HG03066 (cell line): ENCODE results near the gene SEMA3G.

Experiments
- ATAC-seq: cut with Tn5 transposase; IDR thresholded peaks from one replicate; pipeline ENCODE4 v1.9.1; 2021; ENCODE audit warnings: low read depth; ENCODE audit not compliant: unreplicated experiment

Gene SEMA3G

DNA sequence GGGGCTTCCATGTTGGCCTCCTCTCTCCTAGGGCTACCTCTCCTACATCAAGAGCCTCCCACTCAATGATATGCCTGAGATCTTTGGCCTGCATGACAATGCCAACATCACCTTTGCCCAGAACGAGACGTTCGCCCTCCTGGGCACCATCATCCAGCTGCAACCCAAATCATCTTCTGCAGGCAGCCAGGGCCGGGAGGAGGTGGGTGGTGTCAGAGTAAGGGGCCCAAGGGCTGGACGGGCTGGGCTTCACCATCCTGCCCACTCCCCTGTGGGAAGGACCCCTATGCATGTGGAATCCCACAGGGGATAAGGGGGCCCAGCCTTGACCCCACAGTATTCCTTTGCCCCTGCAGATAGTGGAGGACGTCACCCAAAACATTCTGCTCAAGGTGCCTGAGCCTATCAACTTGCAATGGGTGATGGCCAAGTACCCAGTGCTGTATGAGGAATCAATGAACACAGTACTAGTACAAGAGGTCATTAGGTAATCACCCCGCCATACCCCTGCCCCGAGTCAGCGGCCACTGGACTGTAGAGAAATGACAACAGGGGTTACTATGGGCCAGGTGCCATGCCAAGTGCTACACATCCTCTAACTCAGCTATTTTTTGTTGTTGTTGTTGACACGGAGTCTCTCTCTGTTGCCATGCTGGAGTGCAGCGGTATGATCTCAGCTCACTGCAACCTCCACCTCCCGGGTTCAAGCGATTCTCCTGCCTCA, 47.1 kb downstream of the SEMA3G start:
- ATAC-seq = no peak

DNA sequence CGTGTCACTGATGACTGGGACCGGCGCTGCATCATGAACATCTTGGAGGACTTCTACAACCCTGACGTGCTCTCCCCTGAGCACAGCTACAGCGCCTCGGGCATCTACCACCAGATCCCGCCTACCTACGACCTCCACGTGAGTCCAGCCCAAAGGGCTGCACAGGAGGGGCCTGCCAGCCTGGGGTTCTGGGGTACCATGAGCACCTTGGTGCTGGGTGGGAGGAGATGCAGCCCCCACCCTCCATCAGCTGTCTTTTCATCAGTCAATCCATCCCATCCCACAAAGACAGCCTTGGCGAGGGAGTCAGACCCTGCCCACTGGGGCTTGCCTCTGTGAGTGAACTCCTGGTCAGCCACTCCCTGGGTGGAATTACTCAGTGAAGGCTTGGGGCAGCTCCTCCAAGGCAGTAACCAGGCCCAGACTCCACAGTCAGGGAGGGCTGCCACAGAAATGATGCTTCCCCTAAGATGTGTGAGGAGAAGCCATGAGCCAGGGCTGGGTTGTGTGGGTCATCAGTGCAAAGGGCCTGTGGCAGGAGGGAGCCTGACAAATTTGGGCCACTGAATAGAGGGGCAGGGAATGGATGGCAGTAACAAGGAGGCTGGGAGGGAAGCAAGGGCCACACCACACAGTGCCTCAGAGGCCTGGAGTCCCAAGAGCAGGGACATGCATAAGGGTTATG, 47.9 kb downstream of the SEMA3G start:
- ATAC-seq = no peak

- no peak for ATAC-seq
These were observed 48.6 kb downstream of the SEMA3G start for GRCh38 chr3:52396011-52396906.

DNA sequence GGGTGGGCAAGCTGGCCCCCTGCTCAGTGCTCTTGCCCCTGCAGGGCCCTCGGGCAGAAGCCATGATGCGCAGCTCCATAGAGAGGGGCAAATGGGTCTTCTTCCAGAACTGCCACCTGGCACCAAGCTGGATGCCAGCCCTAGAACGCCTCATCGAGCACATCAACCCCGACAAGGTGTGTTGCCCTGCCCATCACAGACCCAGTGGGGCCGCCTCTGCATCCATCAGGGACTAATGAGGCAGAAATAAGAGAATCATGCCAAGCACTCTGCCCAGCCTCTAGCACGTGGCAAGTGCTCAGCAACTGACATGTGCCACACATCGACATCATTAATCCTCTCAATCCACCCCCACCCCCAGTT, 49.4 kb downstream of the SEMA3G start:
- ATAC-seq = no peak

- ATAC-seq = no peak
These were observed 50.0 kb downstream of the SEMA3G start for GRCh38 chr3:52394751-52395502.

DNA sequence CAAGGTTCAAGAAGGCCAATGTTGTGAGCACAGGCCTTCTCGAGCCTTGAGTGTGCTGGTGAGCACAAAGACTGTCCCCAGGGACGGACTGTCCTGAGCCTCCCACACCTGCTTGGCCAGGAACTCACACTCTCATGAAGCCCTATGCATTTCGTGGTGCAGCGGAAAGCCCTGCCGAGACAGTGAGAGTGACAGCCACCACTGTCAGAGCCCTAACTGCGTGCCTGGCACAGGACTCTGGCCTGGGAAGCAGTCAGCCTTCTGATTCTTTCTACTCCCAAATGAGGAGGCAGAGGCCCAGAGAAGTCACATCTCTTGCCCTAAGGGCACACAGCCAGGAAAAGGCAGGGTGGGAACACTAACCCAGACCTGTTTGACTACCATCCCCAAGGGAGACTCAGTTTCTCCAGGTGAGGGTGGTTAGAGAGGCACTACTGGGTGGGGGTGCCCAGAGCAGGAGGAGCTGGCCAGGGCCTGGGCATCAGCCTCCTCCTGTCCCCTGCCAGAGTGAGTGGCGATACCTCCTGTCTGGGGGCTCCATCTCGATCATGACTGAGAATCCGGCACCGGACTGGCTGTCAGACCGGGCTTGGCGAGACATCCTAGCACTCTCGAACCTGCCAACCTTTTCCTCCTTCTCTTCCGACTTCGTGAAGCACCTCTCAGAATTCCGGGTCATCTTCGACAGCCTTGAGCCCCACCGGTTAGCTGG, 50.8 kb downstream of the SEMA3G start:
- ATAC-seq = no peak

DNA sequence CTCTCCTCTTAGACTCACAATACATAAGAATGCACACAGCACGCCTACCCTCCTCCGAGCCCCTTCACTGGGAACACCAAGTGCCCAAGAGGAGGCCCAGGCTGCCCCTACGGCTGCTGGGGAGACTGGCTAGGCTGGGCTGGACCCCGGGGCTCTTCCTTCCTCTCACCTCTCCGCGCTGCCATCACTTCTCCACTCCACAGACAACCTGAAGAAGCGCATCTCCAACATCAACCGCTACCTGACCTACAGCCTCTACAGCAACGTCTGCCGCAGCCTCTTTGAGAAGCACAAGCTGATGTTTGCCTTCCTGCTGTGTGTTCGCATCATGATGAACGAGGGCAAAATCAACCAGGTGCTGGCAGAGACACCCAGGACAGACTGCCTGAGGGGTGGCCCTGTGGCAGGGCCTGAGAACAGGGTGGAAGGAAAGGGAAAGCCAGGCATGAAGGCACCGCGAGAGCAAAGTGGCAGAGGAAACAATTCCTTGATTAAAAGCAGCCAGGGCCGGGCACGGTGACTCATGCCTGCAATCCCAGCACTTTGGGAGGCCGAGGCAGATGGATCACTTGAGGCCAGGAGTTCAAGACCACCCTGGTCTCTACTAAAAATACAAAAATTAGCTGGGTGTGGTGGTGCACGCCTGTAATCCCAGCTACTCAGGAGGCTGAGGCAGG, 51.6 kb downstream of the SEMA3G start:
- ATAC-seq = no peak

- no peak for ATAC-seq
These were observed 52.5 kb downstream of the SEMA3G start for GRCh38 chr3:52392216-52392930.

DNA sequence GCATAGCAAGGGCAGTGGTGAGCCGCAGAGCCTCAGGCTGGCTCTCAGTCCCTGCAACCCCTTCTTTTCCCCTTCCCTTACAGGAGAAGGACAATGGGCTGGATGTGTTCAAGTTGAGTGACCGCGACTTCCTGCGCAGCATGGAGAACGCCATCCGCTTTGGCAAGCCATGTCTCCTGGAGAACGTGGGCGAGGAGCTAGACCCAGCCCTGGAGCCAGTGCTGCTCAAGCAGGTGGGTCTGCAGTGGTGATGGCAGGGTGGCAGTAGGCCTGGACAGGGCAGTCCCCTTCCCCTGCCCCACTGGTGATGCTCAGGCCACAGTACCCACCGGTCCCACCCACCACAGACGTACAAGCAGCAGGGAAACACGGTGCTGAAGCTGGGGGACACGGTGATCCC, 53.8 kb downstream of the SEMA3G start:
- no peak for ATAC-seq

GRCh38 chr3:52388933-52389332, 56.0 kb downstream of the SEMA3G start:
- ATAC-seq = no peak

GRCh38 chr3:52388348-52388821, 56.5 kb downstream of the SEMA3G start:
- ATAC-seq = no peak

DNA sequence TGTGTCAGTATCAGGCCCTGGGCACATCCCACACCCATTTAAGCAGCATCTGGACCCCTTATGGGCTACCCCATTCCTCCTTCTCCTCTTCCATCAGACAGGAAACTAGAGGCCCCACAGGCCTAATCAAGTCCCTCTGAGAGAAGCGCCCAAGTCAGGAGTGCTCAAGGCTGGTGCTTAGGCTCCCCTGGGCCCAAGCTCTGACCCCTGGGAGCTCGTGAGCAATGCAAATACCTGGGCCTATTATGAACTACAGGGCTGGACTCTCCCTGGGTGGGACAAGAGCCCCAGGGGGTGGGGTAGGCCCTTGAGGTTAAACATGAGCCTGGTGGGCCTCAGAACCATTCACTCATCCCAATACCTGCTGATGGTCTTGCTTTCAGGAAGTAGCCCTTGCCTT, 57.4 kb downstream of the SEMA3G start:
- ATAC-seq = no peak

GRCh38 chr3:52385157-52385556, 59.7 kb downstream of the SEMA3G start:
- no peak for ATAC-seq

DNA sequence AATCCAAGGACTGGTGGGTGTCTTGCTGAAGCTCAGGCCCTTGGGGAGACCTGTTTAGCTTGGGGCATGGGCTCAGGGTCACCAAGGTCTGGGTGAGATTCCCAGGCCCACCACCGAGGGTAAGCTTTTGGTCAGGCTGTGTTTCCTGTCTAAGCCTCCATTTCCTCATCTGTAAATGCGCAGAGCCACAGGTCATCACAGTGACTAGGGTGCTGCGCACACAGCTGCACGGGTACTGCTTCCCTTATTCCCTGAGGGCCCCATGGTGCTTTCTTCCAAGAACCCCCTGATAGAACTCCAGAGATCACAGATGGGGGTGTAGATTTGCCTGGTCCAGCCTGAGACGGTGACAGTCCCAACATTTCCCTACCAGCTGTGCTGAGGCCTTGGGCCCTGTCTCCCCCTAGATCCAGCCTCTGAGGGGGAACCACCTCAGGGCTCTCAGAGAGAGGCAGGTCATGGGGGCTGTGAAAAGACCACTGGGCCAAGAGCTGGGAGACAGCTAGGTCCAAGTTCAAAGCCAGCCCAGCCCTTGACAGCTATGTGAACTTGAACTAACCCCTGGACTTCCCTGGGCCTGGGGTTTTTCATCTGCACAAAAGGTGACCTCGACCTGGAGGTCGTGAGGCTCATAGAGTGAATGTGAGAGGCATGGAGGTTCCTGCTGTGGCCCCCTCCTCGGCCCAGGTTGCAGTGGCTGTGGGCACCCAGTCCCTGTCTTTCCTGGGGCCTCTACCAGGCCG, 60.7 kb downstream of the SEMA3G start:
- ATAC-seq = no peak

DNA sequence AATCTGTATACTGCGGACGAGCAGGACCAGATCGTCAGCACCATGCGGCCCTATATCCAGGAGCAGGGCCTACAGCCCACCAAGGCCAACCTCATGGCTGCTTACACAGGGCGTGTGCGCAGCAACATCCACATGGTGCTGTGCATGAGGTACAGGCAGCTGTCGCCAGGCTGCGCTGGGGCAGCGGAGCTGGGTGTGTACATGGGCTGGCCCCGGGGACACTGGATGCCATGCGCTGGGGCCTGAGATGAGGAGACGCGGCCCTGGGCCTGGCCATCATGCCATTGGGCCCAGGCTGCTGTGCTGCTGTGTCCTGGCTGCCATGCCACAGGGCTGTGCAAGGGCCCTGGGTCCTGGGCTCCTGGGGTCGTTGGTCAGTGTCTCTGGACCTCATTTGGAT, 61.5 kb downstream of the SEMA3G start:
- no peak for ATAC-seq
